GM03348 (cell line): Measurements from ENCODE around the gene PRDM2.

Experiments
- DNase-seq: peaks from one replicate; pipeline ENCODE4 v3.0.0; 2012; ENCODE audit warnings: low spot score

The PRDM2 gene

GRCh38 chr1:13851726-13852125 lies 151.7 kb downstream of the PRDM2 start:
- no peak for DNase-seq

GRCh38 chr1:13855554-13855953 lies 155.6 kb downstream of the PRDM2 start:
- DNase-seq: no peak

GRCh38 chr1:13860031-13860430 lies 160.0 kb downstream of the PRDM2 start:
- DNase-seq: no peak

- DNase-seq: no peak
Measured at GRCh38 chr1:13864760-13865159, 164.8 kb downstream of the PRDM2 start.

GRCh38 chr1:13865851-13866250 lies 165.9 kb downstream of the PRDM2 start:
- DNase-seq: no peak

GRCh38 chr1:13867603-13868002 lies 167.6 kb downstream of the PRDM2 start:
- no peak for DNase-seq

GRCh38 chr1:13869172-13869797 lies 169.3 kb downstream of the PRDM2 start:
- DNase-seq: no peak

- no peak for DNase-seq
Measured at GRCh38 chr1:13871413-13871812, 171.4 kb downstream of the PRDM2 start.

- DNase-seq: no peak
Measured at GRCh38 chr1:13871886-13872285, 171.9 kb downstream of the PRDM2 start.

- DNase-seq: no peak
Measured at GRCh38 chr1:13873032-13873431, 173.0 kb downstream of the PRDM2 start.
